NCI-H460 (cell line): Measurements from ENCODE around the gene JARID2. TPM values are rescaled to one million over a fixed set of nuclear protein-coding genes. Genes with fewer than 3 reads are reported as not detected.

Experiments used
- DNase-seq: peaks from one replicate; pipeline ENCODE4 v3.0.0-alpha.2; 2016; ENCODE audit warnings: low read depth; ENCODE audit errors: extremely low read depth
- small RNA-seq, 2 experiments: library from RNA; depleted of rRNA; stranded (forward); fragments of <200 nt; gene quantifications; one replicate each; pipeline ENCODE3, GENCODE V24; 2014
- total RNA-seq: library from RNA; depleted of rRNA; stranded (reverse); fragments of >200 nt; shearing (Covaris generic); gene quantifications from 2 replicates; pipeline ENCODE4 v1.2.3, GENCODE V29; 2014

JARID2 gene
- total RNA-seq, 1 experiment from 2014 or later, result 3.5 TPM

DNA sequence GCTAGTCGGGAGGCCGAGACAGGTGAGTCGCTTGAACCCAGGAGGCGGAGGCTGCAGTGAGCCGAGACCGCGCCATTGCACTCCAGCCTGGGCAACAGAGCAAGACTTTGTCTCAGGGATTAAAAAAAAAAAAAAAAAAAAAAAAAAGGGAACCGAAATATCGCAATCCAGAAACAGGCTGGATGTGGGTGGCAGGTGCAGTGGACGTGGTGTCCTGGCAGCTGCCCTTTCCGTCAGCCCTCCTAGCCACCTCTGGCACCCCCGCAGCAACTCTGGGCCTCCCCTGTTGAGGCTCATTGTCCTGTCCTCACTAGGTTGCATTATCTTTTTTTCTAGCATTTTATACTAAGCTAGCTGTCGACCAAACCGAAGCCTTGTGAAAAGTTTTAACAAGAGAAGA, 303.5 kb downstream of the JARID2 start:
- DNase-seq, result no peak

DNA sequence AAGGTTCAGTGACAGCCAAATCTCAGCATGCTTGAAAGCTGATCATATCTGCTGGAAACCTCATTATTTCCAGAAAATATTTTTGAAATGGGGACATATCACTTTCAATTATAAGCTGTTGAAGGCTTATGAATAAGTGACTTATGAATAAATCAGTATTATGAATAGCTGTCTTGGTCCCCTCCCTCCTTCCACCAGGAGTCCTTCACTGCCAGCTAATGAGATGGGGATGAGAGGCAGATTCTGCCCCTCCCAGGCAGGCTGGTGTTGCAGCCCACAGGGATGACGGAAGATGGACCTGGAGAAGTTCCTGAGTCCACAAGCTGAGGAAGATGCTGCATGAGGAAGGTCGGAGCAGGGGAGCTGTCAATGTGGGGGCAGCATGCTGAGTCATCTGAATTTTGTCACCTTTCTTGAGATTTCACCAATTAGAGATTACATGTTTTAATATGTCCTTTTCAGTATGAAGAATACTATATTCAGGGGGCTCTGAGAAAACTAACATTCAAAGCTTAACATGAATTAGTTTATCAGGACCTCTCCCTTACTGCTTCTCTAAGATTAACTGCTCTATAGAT, 304.8 kb downstream of the JARID2 start:
- no peak for DNase-seq

DNA sequence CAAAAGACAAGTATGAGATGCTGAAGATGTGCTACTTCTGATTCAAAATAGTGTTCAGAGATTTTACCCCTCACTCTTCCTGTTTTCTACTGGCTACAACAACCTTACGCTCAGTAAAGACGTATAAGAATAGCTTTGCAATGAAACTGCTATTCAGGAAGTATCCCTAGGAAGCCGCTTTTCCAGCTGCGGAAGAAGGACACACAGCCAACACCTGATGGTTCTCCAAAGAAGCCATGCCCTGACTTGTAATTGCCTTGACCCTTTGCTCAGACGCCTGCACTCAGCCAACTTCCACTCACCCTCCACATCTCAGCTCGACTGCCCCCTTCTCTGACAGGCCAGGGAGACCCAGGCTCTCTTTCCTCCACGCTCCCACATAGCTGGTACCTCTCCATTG, 305.4 kb downstream of the JARID2 start:
- no peak for DNase-seq

DNA sequence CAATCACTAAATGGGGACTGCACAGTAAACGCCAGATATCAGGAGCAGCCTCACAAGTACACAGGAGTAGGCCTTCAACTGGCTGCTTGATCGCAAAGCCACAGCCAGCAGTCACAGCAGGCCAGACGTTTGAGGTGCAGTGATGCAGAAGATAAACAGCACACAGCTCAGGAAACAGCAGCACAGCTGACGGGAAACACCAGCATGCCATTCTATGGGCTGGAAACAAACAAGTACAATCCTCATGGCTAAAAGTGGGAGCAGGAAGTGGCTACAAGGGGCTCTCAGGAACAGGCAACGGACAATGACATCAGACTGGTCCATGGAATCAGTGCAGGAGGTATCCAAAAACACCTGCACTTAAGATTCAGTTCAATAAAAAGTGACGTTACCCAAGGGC, 305.9 kb downstream of the JARID2 start:
- DNase-seq, result no peak

DNA sequence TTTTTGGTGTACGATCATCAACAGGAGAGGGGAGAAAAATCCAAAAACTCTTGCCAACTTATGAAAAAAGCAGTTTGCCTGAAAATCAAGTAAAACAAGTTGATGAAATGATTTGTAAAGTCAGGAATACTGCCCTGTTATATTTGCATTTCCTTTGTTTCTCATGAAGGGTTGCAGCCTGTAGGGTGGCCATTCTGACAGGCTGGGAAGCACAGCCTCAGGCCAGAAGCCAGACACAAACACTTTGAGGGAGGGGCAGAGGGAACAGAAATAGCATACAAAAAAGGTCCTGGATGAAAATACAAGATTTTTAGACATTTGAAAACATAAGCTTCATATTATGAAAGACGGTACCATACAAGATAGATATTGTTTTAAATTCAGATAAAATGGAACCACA, 307.2 kb downstream of the JARID2 start:
- DNase-seq, result no peak

DNA sequence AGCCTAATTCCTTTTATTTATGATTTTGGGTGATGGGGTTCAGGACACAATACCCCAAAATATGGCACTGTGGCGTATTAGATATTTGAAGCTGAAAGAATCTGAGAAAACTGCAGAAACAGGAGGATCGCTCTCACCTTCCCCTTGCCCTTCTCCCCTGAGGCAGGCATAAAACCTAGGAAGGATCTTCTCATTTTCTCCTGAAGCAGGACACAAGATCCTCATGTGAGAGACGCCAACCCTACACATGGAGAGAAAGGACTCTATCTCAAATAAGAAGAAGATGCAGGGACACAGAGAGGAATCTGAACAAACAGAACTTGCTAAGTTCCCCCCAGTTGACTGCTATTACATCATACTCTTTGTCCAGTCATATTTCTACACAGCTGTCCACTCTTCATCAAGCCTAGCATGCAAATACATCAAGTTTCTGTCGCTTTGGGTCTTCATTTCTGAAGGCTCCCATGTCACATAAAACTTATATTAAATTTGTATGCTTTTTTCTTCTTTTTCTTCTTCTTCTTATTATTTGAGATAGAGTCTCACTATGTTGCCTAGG, 307.9 kb downstream of the JARID2 start:
- DNase-seq, result no peak

DNA sequence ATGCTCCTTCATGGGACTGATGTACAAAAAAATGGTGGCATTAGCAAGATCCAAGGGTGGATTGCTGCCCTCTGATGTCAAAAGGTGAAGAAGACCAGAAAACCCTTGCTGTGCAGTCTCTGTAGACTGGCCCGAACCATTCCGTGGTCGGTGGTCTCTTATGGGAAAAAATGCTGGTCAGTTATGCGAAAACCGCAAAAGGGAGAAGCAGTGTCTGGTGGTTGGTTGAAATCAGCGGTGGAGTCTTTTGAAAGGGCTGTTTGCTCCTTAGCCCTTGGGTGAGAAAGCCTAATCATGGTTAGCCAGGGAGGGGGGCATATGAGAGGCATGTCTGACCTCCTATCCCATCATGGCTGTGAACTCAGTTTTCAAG, 308.8 kb downstream of the JARID2 start:
- DNase-seq, result no peak

DNA sequence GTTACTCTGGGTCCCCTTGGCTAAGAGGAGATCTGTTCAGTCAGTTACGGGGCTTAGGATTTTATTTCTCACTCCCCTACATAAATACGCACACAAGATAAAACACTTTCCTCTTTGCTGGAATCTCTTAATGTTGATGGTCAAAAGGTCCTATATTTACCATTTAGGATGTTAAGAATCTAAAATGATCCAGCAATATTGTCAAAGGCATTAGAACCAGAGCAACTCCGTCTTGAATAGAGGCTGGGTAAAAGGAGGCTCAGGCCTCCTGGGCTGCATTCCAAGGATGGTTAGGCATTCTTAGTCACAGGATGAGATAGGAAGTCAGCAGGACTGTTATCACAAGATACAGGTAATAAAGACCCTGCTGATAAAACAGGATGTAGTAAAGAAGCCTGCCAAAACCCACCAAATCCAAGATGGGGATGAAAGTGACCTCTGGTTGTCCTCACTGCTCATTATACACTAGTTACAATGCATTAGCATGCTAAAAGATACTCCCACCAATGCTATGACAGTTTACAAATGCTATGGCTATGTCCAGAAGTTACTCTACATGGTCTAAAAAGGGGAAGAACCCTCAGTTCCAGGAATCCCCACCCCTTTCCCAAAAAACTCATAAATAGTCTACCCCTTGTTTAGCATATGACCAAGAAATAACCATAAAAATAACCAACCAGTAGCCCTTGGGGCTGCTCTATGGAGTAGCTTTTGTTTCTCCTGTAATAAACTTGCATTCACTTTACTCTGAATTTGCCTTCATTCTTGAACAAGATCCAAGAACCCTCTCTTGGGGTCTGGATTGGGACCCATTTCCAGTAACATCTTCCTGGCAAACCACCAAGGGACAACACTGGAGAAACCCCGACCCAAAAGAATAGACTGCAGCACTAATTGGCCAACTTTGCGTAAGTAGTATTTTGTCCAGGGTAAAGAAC, 309.5 kb downstream of the JARID2 start:
- DNase-seq, result no peak

DNA sequence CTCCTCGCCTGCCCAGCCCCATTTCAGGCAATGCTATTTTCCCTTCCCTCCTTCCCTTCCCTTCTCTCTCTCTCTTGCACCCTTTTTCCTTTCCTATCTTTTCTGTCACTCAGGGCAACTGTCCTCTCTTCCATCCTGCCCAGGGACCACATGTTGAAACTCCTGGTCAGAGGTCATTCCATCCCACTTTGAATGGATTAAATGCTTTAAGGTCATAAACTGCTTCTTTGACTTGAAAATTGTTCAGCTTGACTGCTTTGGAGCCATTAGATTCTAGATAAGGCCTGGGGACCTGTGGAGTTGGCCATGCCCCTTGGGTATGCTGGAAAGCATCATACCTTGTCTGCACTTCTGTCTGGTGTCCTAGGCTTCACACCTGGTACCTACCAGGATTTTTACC, 310.8 kb downstream of the JARID2 start:
- no peak for DNase-seq

DNA sequence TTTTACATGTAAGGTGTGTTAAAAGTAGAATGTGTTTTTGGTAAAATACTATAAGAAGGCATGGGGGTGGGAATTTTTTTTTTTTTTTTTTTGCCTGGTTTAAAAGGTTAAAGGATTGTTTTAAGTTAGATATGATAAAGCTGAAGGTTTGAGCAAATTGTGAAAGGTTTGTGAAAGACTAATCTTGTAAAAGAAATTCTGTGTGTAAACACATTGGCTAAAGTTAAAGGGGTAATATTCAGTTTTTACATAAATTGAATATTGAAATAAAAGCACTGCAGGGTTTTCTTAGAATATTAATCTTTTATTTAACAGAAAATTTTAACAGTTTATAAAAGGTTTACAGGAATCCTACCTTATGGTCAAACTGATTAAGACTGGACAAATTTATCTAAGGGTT, 311.3 kb downstream of the JARID2 start:
- DNase-seq, result no peak

DNA sequence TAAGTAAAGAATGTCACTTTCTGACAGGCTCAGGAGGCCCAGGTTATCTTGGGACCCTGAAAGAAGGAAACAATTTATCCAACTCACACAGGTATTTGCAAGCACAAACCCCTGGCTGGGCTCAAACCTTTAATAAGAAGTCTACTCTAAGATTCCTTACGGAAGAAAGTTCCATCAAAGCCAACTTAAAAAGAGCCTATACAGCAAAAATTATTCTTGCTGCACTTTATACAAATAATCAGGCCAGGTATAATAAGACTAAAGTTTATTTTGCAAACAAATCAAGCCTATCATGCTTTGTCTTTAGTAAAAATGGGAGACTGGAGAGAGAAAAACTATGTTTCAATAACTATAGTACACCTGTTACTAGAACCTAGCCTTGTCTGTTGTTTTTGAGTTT, 314.8 kb downstream of the JARID2 start:
- DNase-seq, result no peak

DNA sequence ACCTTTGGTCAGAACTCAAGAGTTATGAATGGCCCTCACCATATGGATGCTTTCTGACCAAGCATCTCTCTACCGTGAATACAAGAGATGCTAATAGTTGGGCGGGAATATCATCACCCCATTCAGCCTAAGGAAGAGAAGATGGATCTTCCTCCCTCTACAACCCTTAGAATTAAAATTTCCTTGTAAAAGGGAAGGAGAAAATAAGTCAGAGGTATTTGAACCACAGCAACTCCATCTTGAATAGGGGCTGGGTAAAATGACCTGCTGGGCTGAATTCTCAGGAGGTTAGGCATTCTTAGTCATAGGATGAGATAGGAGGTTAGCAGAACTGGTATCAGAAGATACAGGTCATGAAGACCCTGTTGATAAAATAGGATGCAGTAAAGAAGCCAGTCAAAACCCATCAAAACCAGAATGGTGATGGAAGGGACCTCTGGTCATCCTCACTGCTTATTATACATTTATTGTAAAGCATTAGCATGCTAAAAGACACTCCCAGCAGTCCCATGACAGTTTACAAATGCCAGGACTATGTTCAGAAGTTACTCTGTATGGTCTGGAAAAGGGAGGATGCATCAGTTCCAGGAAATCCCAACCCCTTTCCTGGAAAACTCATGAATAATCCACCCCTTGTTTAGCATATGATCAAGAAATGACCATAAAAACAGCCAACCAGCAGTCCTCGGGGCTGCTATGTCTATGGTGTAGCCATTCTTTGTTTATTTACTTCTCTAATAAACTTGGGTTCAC, 315.8 kb downstream of the JARID2 start:
- DNase-seq, result no peak

DNA sequence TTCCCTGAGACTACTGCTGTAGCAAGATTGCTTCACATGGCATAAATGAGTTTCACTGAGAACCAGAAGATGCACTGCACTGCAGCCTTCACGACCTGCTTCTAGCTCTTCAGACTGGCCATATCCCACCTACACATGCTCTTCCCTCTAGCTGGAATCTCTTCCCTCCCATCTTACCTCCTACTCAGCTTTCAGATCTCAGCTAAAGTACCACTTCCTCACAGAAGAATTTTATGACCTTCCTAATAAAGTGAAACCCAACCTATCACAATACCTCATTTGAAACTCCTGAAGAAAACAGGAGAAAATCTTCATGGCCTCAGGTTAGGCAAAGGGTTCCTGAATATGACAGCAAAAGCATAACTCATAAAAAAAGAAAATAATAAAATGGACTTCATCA, 317.1 kb downstream of the JARID2 start:
- DNase-seq, result no peak

DNA sequence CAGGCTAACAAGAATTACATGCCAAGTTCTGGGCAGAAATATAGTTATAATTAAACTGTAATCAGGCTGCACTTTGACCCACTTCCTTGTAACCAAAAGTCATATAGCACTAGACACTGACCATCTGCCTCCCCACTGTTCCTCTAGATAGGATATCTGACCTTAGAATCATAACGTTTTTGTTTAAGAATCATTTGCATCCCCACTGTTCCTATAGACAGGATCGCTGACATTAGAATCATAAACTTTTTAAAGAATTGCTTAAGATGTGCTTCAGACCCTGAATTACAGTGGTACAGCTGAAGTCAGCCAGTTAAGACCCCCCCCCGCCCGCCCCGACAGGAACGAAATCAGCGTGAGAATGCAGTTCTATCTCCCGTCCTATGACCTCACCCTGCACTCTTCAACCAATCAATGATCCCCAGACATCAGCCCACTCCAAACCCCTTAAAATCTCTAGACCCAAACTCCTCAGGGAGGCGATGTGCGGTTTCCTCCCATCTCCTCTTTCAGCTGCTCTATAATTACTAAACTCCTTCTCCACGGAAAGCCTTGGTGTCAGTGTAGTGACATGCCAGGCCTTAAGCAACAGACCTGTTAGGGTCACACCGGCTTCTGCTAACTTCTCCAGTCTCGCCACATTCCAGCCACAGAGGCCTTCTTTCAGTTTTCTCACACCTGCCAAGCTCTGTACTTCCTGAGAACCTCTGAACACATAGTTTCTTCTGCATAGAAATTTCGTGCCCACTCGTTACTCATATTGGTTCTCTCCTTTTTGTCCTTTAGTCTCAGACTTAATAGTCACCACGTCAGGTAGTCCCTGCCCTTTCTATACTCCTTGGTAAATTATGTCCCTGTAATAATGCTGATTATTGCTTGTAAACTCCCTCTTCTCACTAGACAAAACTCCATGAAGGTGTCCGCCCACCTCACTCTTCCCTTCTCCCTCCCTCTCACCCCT, 323.4 kb downstream of the JARID2 start:
- DNase-seq, result no peak

DNA sequence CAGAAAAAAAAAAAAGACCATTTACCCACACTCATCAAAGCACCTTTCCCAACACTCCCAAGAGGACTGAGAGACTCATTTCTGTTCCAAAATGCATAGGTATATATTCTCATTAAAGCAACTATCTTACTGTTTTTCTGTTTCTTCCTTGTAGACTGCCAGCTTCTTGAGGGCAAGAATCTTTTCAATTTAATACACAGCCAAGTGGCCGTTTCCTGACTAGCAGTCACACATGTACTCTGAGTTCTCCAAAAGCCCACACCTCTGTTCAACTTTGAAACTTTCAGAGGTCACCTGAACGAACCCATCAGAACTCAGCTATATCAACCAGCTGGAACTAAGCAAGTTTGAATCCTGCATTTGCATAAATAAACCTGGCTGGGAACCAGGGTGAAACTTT, 324.3 kb downstream of the JARID2 start:
- no peak for DNase-seq

Small RNA genes lying within 50 kb of the gene (small RNA-seq; reads per million reads assigned to genes)
- 0 reads per million in 2 experiments for gene RF00001
- gene RNU6-522P, result 0 reads per million in 2 experiments
- 0 reads per million in 2 experiments for gene RNU6-645P
